SU-DHL-6 (cell line): ENCODE data around the gene SLC6A11.

ENCODE experiments used
- H2AFZ ChIP-seq: fragments of 200-600 bp; sonication (generic); 2 replicates; pipeline ENCODE4 v1.6.1; 2014; ENCODE audit warnings: low read depth, mild to moderate bottlenecking, moderate library complexity, mixed read lengths, antibody characterized with exemption, low read length; ENCODE audit not compliant: severe bottlenecking
- H3F3A ChIP-seq: fragments of 200-600 bp; shearing (Covaris generic); 2 replicates; pipeline ENCODE4 v1.6.0; 2016; ENCODE audit warnings: antibody characterized with exemption, mild to moderate bottlenecking; ENCODE audit not compliant: insufficient read depth
- H3K27ac ChIP-seq: fragments of 200-600 bp; sonication (generic); 2 replicates; pipeline ENCODE4 v1.5.1; 2016; ENCODE audit warnings: low read depth, mild to moderate bottlenecking, low read length, moderate library complexity, mixed read lengths
- H3K27me3 ChIP-seq: fragments of 200-600 bp; sonication (generic), shearing (Covaris generic); 2 replicates; pipeline ENCODE4 v1.6.0; 2014; ENCODE audit warnings: mild to moderate bottlenecking, low read length
- H3K36me3 ChIP-seq: fragments of 200-600 bp; sonication (generic); 2 replicates; pipeline ENCODE4 v1.6.1; 2014; ENCODE audit warnings: mild to moderate bottlenecking, low read length, mixed read lengths
- H3K4me2 ChIP-seq: fragments of 300-600, 200-600 bp; shearing (Covaris generic), sonication (generic); 2 replicates; pipeline ENCODE4 v1.6.0; 2014; ENCODE audit warnings: low read length, low read depth, mild to moderate bottlenecking; ENCODE audit not compliant: poor library complexity, severe bottlenecking
- H3K4me3 ChIP-seq: fragments of 200-600 bp; sonication (generic); 2 replicates; pipeline ENCODE4 v1.5.1; 2014; ENCODE audit warnings: antibody characterized with exemption, low read length, mild to moderate bottlenecking, mixed read lengths; ENCODE audit not compliant: insufficient read depth, poor library complexity, severe bottlenecking
- H3K79me2 ChIP-seq: fragments of 200-600 bp; sonication (generic); 2 replicates; pipeline ENCODE4 v1.6.1; 2014; ENCODE audit warnings: mild to moderate bottlenecking, low read length, moderate library complexity; ENCODE audit not compliant: insufficient read depth
- H3K9ac ChIP-seq: fragments of 200-600 bp; sonication (generic); 2 replicates; pipeline ENCODE4 v1.7.0; 2014; ENCODE audit warnings: mild to moderate bottlenecking, low read length
- H3K9me2 ChIP-seq: fragments of 200-600 bp; sonication (generic); replicated peaks from 2 replicates; pipeline ENCODE4 v1.6.1; 2014; ENCODE audit warnings: low read length; ENCODE audit not compliant: insufficient read depth
- H3K9me3 ChIP-seq: fragments of 200-600 bp; sonication (generic); 2 replicates; pipeline ENCODE4 v1.6.1; 2014; ENCODE audit warnings: low read length, mixed read lengths; ENCODE audit not compliant: insufficient read depth
- H4K20me1 ChIP-seq: fragments of 200-600 bp; sonication (generic); 2 replicates; pipeline ENCODE4 v1.6.1; 2014; ENCODE audit warnings: low read depth, mild to moderate bottlenecking, antibody characterized with exemption, low read length, moderate library complexity, mixed read lengths
- CTCF ChIP-seq: fragments of 200-600 bp; sonication (generic); IDR thresholded peaks from one replicate; pipeline ENCODE4 v1.5.1; 2017; ENCODE audit warnings: antibody characterized with exemption, mild to moderate bottlenecking, low read length, moderate library complexity; ENCODE audit not compliant: insufficient read depth, poor library complexity, severe bottlenecking
- EZH2phosphoT487 ChIP-seq: fragments of 200-600 bp; sonication (generic), shearing (Covaris generic); conservative IDR thresholded peaks from 2 replicates; pipeline ENCODE4 v1.6.1; 2018; ENCODE audit warnings: mild to moderate bottlenecking, antibody characterized with exemption, low read length, moderate library complexity, mixed read lengths

SLC6A11 gene

GRCh38 chr3:10813425-10813824 is 2.6 kb upstream of the SLC6A11 start:
- H3K79me2 ChIP-seq: no peaks in the 10 kb centered on the region
- H3K9me3 ChIP-seq: no peaks in the 10 kb centered on the region
- no peaks in the 10 kb centered on the region for H3K9me2 ChIP-seq
- no peaks in the 10 kb centered on the region for H3K27me3 ChIP-seq
- H3K27ac ChIP-seq: no peak overlapping the region
- TF ChIP-seq CTCF (no peak), EZH2phosphoT487 (no peak)
- no peaks in the 10 kb centered on the region for H3F3A ChIP-seq
- H3K4me3 ChIP-seq: no peak overlapping the region
- H2AFZ ChIP-seq: no peak overlapping the region
- no peaks in the 10 kb centered on the region for H4K20me1 ChIP-seq
- no peak overlapping the region for H3K4me2 ChIP-seq
- no peak overlapping the region for H3K9ac ChIP-seq
- H3K36me3 ChIP-seq: no peaks in the 10 kb centered on the region

GRCh38 chr3:10814623-10815022 is 1.4 kb upstream of the SLC6A11 start:
- Histone ChIP-seq H4K20me1 (no peaks in the 10 kb centered on the region), H3K79me2 (no peaks in the 10 kb centered on the region), H2AFZ (no peak overlapping the region), H3F3A (no peaks in the 10 kb centered on the region), H3K4me3 (no peak overlapping the region), H3K27me3 (no peaks in the 10 kb centered on the region), H3K9me2 (no peaks in the 10 kb centered on the region), H3K9ac (no peak overlapping the region), H3K4me2 (no peak overlapping the region), H3K27ac (no peak overlapping the region), H3K9me3 (no peaks in the 10 kb centered on the region), H3K36me3 (no peaks in the 10 kb centered on the region)
- no peak for TF ChIP-seq CTCF
- no peak for TF ChIP-seq EZH2phosphoT487

- H3K9me3 ChIP-seq: no peaks in the 10 kb centered on the region
- H3K4me2 ChIP-seq: no peak overlapping the region
- no peak overlapping the region for H3K9ac ChIP-seq
- no peak overlapping the region for H3K27ac ChIP-seq
- no peaks in the 10 kb centered on the region for H4K20me1 ChIP-seq
- no peak overlapping the region for H3K4me3 ChIP-seq
- no peaks in the 10 kb centered on the region for H3K79me2 ChIP-seq
- H3K36me3 ChIP-seq: no peaks in the 10 kb centered on the region
- no peak overlapping the region for H2AFZ ChIP-seq
- H3F3A ChIP-seq: no peaks in the 10 kb centered on the region
- TF ChIP-seq EZH2phosphoT487 (no peak), CTCF (no peak)
- no peaks in the 10 kb centered on the region for H3K27me3 ChIP-seq
- H3K9me2 ChIP-seq: no peaks in the 10 kb centered on the region
Measured at GRCh38 chr3:10815487-10815886, 541 bp upstream of the SLC6A11 start.

GRCh38 chr3:10816863-10817253 is 830 bp downstream of the SLC6A11 start:
- Histone ChIP-seq H3K36me3 (no peaks in the 10 kb centered on the region), H3K27me3 (no peaks in the 10 kb centered on the region), H3K9me2 (no peaks in the 10 kb centered on the region), H3K9me3 (no peaks in the 10 kb centered on the region), H3K79me2 (no peaks in the 10 kb centered on the region), H2AFZ (no peak overlapping the region), H3K4me3 (no peak overlapping the region), H3K27ac (no peak overlapping the region), H3F3A (no peaks in the 10 kb centered on the region), H4K20me1 (no peaks in the 10 kb centered on the region), H3K4me2 (no peak overlapping the region), H3K9ac (no peak overlapping the region)
- no peak for TF ChIP-seq EZH2phosphoT487
- no peak for TF ChIP-seq CTCF
